Kidney epithelial cell (primary cell): ENCODE data around the gene SMIM43. TPM values are rescaled to one million over a fixed set of nuclear protein-coding genes. Genes with fewer than 3 reads are reported as not detected.

ENCODE experiments used
- DNase-seq: peaks from one replicate; pipeline ENCODE4 v3.0.0-alpha.2; 2010; ENCODE audit warnings: low read depth
- H3K27me3 ChIP-seq: 2 replicates; pipeline ENCODE4 v1.6.0; 2011; ENCODE audit warnings: low read length; ENCODE audit not compliant: control insufficient read depth, insufficient read depth
- H3K36me3 ChIP-seq: 2 replicates; pipeline ENCODE4 v1.5.1; 2011; ENCODE audit warnings: low read length; ENCODE audit not compliant: control insufficient read depth, insufficient read depth
- H3K4me3 ChIP-seq: 2 replicates; pipeline ENCODE4 v1.5.1; 2011; ENCODE audit warnings: low read depth, mild to moderate bottlenecking, control low read depth, low read length
- total RNA-seq: library from RNA; depleted of rRNA; stranded (reverse); fragments of >200 nt; gene quantifications from 2 replicates; pipeline ENCODE4 v1.2.3, GENCODE V29; 2015
- TF ChIP-seq, protein P1 (sequence below): IDR thresholded peaks from 2 replicates; pipeline ENCODE4 v1.5.1; 2011; ENCODE audit warnings: mild to moderate bottlenecking, moderate library complexity, low read length, control low read depth, inconsistent platforms; ENCODE audit not compliant: insufficient read depth, poor library complexity, severe bottlenecking

SMIM43 gene
- not detected in 2 replicates for total RNA-seq

DNA sequence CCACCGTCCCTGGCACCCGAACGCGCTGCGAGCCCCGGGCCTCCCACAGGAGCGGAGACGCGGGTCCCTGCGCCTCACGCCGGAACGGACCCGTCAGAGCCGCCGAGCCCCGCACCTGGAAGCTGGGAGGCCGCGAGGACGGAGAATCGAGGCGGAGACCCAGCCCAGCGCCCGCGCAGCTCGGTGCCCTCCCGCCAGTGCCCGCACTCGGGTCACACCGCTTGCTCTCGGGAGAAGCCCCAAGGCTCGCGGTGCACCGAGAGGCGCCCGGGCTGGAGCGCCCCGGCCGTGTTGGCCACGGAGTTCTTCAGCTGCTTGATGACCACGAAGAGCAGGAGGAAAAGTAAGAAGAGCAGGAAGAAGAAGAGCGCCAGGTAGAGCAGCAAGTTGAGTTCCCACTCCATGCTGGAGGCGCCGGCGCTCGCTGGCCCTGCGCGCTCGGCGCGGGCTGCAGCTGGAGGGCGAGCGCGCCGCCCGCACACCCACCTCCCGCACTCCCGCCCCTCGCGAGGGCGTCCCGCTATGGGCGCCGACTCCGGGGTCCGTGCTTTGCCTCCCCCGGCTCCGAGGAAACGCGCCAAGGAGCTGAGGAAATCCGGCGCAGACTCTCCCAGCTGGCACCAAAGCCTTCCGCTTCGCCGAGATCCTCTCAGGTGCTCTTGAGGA lies at the start of gene SMIM43:
Gene SMIM43 (minus strand): TSS at position 463 of the 666 bp plus-strand sequence. CDS start 59 bp downstream, at position 404.
- H3K36me3 ChIP-seq, result no peaks in the 10 kb centered on the region
- TF ChIP-seq, protein P1, sequence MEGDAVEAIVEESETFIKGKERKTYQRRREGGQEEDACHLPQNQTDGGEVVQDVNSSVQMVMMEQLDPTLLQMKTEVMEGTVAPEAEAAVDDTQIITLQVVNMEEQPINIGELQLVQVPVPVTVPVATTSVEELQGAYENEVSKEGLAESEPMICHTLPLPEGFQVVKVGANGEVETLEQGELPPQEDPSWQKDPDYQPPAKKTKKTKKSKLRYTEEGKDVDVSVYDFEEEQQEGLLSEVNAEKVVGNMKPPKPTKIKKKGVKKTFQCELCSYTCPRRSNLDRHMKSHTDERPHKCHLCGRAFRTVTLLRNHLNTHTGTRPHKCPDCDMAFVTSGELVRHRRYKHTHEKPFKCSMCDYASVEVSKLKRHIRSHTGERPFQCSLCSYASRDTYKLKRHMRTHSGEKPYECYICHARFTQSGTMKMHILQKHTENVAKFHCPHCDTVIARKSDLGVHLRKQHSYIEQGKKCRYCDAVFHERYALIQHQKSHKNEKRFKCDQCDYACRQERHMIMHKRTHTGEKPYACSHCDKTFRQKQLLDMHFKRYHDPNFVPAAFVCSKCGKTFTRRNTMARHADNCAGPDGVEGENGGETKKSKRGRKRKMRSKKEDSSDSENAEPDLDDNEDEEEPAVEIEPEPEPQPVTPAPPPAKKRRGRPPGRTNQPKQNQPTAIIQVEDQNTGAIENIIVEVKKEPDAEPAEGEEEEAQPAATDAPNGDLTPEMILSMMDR, result no peak
- H3K4me3 ChIP-seq, result peak within 1 kb of the TSS; percentile 44
- no peak for DNase-seq
- peaks cover 19% of the 10 kb centered on the region for H3K27me3 ChIP-seq

DNA sequence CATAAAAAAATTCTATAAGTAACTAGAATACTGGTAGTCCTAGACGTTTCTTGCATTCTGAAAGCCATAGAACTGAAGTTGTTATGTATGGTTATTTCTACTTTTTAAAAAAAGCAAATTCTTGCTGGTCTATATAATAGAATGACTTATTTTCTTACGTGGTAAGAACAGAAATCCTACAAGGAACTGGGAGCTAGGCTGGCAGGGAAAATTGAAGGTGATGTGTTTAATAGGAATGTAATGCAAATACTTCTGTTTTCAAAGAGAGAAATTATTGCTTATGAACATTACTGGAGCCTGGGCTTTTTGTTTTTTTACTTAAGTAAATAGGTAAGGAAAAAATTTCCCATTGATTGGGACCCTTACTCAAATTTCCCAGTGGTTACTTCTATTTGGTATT lies 49.8 kb upstream of the SMIM43 start:
- Histone ChIP-seq H3K36me3 (no peaks in the 10 kb centered on the region), H3K4me3 (no peak overlapping the region), H3K27me3 (no peaks in the 10 kb centered on the region)
- DNase-seq, result no peak
- TF ChIP-seq, protein P1, result no peak

DNA sequence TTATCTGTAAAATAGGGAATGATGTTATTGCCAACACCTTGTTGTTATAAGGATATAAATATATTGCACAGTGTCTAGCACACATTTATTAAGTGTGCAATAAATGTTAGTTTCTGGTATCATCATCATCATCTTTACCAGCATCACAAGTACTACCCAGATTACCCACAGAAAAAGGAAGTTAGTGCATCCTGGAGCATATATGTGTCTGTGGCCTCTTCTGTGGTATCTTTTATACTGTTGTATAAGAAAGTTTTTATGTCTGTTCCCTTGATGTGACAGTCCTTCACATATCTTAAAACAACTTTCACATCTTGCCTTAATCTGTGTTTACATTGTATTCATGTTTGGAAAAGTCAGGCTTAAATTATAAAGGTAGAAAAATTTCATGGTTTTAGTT lies 46.2 kb upstream of the SMIM43 start:
- Histone ChIP-seq H3K36me3 (no peaks in the 10 kb centered on the region), H3K4me3 (no peak overlapping the region), H3K27me3 (no peaks in the 10 kb centered on the region)
- no peak for DNase-seq
- TF ChIP-seq, protein P1, result no peak

DNA sequence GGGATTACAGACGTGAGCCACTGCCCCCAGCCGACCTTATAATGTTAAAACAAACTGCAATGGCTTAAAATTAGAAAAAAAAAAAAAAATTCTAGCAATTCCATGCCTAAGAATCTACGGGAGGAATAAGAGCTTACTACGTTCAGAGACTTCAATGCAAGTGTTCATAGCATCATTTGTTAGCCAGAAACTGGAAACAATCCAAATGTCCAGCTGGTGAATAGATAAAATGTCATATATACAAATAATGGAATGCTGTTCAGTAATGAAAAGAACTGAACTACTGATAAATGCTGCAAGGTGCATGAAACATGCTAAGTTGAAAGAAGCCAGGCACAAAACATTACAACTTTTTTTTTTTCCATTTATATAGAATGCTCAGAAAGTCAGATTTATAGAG lies 41.4 kb upstream of the SMIM43 start:
- Histone ChIP-seq H3K36me3 (no peaks in the 10 kb centered on the region), H3K4me3 (no peak overlapping the region), H3K27me3 (no peaks in the 10 kb centered on the region)
- TF ChIP-seq, protein P1, result no peak
- DNase-seq, result no peak

DNA sequence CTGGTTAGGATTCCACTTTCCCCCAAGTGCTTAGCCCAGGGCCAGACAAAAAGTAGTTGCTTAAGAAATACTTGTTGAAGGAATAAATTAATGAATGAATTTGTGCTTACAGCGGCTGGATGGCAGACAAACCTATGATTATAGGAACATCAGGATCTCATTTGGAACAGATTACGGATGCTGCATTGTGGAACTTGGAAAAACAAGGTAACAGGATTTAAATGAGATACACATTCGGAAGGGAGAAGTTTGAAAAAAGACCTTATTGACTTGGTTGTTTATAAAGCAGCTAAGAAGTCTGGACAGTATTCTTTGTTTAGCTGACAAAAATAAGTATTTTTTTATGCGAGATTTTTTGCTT lies 36.7 kb upstream of the SMIM43 start:
- Histone ChIP-seq H3K36me3 (no peaks in the 10 kb centered on the region), H3K27me3 (no peaks in the 10 kb centered on the region), H3K4me3 (peak overlapping the region; percentile 58)
- TF ChIP-seq, protein P1, result no peak
- DNase-seq, result no peak
